ENCODE data around the gene UNC13D. TPM values are rescaled to one million over a fixed set of nuclear protein-coding genes. Genes with fewer than 3 reads are reported as not detected.

The UNC13D gene
- total and polyA plus RNA-seq, 9 of the 15 experiments (the other 6 are each of a cell fraction or from before 2014, with no cell fraction given): 0.86 to 244 (median 69.2) TPM

DNA sequence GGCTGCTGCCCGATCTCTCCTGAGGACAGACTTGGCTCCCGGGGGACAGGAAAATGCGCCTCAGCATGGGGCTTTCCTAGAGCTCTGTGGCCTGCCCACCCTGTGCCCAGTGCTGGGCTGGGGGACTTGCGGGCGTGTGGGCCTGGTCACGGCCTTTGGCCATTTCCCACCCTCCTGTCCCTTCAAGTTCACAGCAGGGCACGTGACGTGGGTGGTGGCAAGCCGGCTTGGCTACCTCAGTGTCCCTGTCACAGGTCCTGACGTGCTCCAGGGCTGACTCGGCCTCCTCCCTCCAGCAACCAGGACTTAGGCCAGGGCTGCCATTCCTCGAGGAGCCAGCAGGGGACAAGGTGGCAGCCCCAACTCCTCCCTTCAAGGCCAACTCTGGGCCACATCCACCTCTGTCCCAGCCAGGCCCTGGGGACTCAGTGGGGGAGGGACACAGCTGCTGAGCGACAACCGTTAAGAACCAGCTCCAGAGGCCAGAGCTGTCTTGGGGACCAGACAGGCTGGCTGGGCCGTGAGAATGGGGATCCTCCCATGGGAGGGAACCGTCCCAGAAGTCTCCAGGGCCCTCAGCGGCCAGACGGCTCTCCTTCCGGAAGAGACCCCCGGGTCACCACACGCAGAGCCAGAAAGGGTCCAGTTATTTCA is 981 bp upstream of the UNC13D start:
- Histone ChIP-seq H3K27ac (ENCODE audit: extremely low read depth, low read depth, low read length) (peak overlapping the region; percentile 95), H2AFZ (ENCODE audit: low read depth, low read length) (peak overlapping the region; percentile 38), H3K4me1 (replicated peaks in 1 of 2; ENCODE audit: control insufficient read depth in 2 of 2, insufficient read depth in 2 of 2, low read length in 2 of 2) (peaks cover 39 to 87% of the 10 kb centered on the region in 2 experiments), H3K9me1 (ENCODE audit: control insufficient read depth, insufficient read depth, low read length) (no peaks in the 10 kb centered on the region), H3K27me3 (ENCODE audit: control insufficient read depth in 2 of 2, insufficient read depth in 2 of 2, low read length in 2 of 2) (no peaks in the 10 kb centered on the region), H3K4me3 (peak overlapping the region; percentile 69), H3K36me3 (ENCODE audit: control insufficient read depth, insufficient read depth, low read length) (peaks cover 61% of the 10 kb centered on the region), H3K9me3 (replicated peaks; ENCODE audit: control insufficient read depth, insufficient read depth, low read depth, low read length) (no peaks in the 10 kb centered on the region), H3K79me2 (ENCODE audit: control insufficient read depth, insufficient read depth, low read length) (peaks cover 49% of the 10 kb centered on the region), H3K9ac (ENCODE audit: insufficient read depth in 1 of 2, low read depth in 2 of 2, low read length in 2 of 2) (peak overlapping the region; percentile 95 to 98), H3K4me2 (ENCODE audit: insufficient read depth, low read length) (peak overlapping the region; percentile 99), H4K20me1 (replicated peaks; ENCODE audit: control insufficient read depth, insufficient read depth, low read length) (no peaks in the 10 kb centered on the region)
- no TSS peak for BruUV-seq (replicated peaks)
- in situ Hi-C loops (cut with MboI) (no loop called here), intact Hi-C loops (cut with micrococcal nuclease) (loop anchor here (5.0 kb wide), 2 partner anchors 68 to 83 kb away; a partner anchor contains a TSS)
- ATAC-seq: peak; percentile 85
- 3% methylated on average over 21 of the region's 21 CpGs for WGBS (ENCODE audit: insufficient coverage, low coverage, missing lambda C conversion rate)
- ChIA-PET CTCF (ENCODE audit: low intra/inter-chr PET ratio) (interaction anchor here (0.6 kb wide), 1 partner anchor 83 kb away, joined by 3 read pairs; no protein-coding TSS in a partner anchor), POLR2A (interaction anchor here (0.6 to 8.5 kb wide), 18 partner anchors 10 to 554 kb away, joined by 3 to 145 read pairs (median 4); partner anchors contain the start of genes TRIM65 and WBP2)
- DNase-seq (ENCODE audit: extremely low read depth in 1 of 4, low spot score in 3 of 4): peak; percentile 79 to 98 (median 87)
- peak; percentile 99 for FAIRE-seq
- TF ChIP-seq SIN3A (IDR thresholded peaks at IDR 0.05; ENCODE audit: borderline replicate concordance in 2 of 2, control insufficient read depth in 1 of 2, low read depth in 2 of 2, low read length in 2 of 2) (no peak; a peak in 1 of 4 replicates), POLR2A (conservative IDR thresholded peaks at IDR 0.05) (peak; percentile 68), U2AF1 (optimal IDR thresholded peaks at IDR 0.05; ENCODE audit: low read depth, low read length) (no peak), WHSC1 (IDR thresholded peaks at IDR 0.05; ENCODE audit: low read length) (no peak), TAF9B (IDR thresholded peaks at IDR 0.05; ENCODE audit: partially characterized antibody) (no peak), BRCA1 (IDR thresholded peaks at IDR 0.05) (no peak), BRCA1 (CRISPR knock-in tag; IDR thresholded peaks at IDR 0.05) (no peak), DIDO1 (tag; IDR thresholded peaks at IDR 0.05; ENCODE audit: low read depth) (no peak), POLR2AphosphoS2 (IDR thresholded peaks at IDR 0.05; ENCODE audit: low read length) (peak; percentile 85), NELFE (IDR thresholded peaks at IDR 0.05; ENCODE audit: insufficient read depth, insufficient read length) (no peak), EWSR1 (IDR thresholded peaks at IDR 0.05; ENCODE audit: borderline replicate concordance, low read depth, partially characterized antibody) (no peak), SIN3B (IDR thresholded peaks at IDR 0.05; ENCODE audit: low read depth) (no peak)
- TF ChIP-seq, protein P1, sequence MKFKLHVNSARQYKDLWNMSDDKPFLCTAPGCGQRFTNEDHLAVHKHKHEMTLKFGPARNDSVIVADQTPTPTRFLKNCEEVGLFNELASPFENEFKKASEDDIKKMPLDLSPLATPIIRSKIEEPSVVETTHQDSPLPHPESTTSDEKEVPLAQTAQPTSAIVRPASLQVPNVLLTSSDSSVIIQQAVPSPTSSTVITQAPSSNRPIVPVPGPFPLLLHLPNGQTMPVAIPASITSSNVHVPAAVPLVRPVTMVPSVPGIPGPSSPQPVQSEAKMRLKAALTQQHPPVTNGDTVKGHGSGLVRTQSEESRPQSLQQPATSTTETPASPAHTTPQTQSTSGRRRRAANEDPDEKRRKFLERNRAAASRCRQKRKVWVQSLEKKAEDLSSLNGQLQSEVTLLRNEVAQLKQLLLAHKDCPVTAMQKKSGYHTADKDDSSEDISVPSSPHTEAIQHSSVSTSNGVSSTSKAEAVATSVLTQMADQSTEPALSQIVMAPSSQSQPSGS (CRISPR knock-in tag; IDR thresholded peaks at IDR 0.05): no peak
- TF ChIP-seq, protein P2, sequence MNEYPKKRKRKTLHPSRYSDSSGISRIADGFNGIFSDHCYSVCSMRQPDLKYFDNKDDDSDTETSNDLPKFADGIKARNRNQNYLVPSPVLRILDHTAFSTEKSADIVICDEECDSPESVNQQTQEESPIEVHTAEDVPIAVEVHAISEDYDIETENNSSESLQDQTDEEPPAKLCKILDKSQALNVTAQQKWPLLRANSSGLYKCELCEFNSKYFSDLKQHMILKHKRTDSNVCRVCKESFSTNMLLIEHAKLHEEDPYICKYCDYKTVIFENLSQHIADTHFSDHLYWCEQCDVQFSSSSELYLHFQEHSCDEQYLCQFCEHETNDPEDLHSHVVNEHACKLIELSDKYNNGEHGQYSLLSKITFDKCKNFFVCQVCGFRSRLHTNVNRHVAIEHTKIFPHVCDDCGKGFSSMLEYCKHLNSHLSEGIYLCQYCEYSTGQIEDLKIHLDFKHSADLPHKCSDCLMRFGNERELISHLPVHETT (CRISPR knock-in tag; conservative IDR thresholded peaks at IDR 0.05 in 1 of 2, IDR thresholded peaks at IDR 0.05 in 1 of 2): no peak
- TF ChIP-seq, protein P3, sequence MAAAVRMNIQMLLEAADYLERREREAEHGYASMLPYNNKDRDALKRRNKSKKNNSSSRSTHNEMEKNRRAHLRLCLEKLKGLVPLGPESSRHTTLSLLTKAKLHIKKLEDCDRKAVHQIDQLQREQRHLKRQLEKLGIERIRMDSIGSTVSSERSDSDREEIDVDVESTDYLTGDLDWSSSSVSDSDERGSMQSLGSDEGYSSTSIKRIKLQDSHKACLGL (CRISPR knock-in tag; IDR thresholded peaks at IDR 0.05; ENCODE audit: borderline replicate concordance, poor library complexity, severe bottlenecking): no peak
- TF ChIP-seq, protein P4, sequence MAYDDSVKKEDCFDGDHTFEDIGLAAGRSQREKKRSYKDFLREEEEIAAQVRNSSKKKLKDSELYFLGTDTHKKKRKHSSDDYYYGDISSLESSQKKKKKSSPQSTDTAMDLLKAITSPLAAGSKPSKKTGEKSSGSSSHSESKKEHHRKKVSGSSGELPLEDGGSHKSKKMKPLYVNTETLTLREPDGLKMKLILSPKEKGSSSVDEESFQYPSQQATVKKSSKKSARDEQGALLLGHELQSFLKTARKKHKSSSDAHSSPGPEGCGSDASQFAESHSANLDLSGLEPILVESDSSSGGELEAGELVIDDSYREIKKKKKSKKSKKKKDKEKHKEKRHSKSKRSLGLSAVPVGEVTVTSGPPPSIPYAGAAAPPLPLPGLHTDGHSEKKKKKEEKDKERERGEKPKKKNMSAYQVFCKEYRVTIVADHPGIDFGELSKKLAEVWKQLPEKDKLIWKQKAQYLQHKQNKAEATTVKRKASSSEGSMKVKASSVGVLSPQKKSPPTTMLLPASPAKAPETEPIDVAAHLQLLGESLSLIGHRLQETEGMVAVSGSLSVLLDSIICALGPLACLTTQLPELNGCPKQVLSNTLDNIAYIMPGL (CRISPR knock-in tag; IDR thresholded peaks at IDR 0.05): no peak
